Stimulated activated CD4-positive, alpha-beta T cell treated with anti-CD3 and anti-CD28 coated beads, TNF-alpha, amount 100 ng/mL, for 4 hours (primary cell): ENCODE measurements around the gene RHOT2.

Experiments used
- DNase-seq, 3 experiments: peaks; one replicate each; pipeline ENCODE4 v3.0.0-alpha.2; 2020; ENCODE audit warnings: low read depth in 3 of 3

RHOT2 gene

DNA sequence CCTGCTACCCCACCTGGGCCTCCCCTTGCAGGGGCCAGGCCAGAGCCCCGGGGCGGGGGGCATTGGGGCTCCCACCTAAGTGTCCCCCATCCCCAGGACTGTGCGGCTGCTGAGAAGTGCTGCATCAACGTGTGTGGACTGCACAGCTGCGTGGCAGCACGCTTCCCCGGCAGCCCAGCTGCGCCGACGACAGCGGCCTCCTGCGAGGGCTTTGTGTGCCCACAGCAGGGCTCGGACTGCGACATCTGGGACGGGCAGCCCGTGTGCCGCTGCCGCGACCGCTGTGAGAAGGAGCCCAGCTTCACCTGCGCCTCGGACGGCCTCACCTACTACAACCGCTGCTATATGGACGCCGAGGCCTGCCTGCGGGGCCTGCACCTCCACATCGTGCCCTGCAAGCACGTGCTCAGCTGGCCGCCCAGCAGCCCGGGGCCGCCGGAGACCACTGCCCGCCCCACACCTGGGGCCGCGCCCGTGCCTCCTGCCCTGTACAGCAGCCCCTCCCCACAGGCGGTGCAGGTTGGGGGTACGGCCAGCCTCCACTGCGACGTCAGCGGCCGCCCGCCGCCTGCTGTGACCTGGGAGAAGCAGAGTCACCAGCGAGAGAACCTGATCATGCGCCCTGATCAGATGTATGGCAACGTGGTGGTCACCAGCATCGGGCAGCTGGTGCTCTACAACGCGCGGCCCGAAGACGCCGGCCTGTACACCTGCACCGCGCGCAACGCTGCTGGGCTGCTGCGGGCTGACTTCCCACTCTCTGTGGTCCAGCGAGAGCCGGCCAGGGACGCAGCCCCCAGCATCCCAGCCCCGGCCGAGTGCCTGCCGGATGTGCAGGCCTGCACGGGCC is 35.2 kb upstream of the RHOT2 start:
- DNase-seq, result no peak

DNA sequence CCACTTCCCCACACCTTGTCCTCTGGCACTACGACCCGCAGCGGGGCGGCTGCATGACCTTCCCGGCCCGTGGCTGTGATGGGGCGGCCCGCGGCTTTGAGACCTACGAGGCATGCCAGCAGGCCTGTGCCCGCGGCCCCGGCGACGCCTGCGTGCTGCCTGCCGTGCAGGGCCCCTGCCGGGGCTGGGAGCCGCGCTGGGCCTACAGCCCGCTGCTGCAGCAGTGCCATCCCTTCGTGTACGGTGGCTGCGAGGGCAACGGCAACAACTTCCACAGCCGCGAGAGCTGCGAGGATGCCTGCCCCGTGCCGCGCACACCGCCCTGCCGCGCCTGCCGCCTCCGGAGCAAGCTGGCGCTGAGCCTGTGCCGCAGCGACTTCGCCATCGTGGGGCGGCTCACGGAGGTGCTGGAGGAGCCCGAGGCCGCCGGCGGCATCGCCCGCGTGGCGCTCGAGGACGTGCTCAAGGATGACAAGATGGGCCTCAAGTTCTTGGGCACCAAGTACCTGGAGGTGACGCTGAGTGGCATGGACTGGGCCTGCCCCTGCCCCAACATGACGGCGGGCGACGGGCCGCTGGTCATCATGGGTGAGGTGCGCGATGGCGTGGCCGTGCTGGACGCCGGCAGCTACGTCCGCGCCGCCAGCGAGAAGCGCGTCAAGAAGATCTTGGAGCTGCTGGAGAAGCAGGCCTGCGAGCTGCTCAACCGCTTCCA is 34.4 kb upstream of the RHOT2 start:
- no peak for DNase-seq

DNA sequence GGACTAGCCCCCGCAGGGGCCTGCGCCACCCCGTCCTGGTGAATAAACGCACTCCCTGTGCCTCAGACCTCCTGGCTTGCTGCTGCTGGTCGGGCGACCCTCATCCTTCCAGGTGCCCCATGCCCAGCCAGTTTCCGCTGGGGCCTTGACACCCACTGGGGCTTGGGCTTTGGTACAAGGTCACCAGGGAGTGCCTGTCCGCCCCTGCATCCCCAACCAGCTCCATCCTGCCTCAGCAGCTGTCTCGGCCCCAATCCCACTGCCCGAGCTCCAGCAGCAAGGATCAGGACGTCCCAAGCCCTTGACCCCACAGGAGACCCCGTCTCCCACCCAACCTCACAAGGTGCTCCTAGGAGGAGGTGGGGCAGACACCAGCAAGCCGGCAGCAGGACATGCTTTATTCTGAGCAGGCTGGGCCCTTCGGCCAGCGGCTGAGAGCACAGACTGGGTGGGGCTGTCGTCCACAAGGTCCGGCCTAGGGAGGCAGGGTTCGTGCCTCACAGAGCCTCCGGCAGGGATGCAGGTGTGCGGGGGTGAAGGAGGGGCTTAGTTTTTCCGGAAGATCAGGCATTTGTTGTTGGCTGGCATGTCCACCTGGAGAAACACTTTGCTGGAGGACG is 33.8 kb upstream of the RHOT2 start:
- no peak for DNase-seq

DNA sequence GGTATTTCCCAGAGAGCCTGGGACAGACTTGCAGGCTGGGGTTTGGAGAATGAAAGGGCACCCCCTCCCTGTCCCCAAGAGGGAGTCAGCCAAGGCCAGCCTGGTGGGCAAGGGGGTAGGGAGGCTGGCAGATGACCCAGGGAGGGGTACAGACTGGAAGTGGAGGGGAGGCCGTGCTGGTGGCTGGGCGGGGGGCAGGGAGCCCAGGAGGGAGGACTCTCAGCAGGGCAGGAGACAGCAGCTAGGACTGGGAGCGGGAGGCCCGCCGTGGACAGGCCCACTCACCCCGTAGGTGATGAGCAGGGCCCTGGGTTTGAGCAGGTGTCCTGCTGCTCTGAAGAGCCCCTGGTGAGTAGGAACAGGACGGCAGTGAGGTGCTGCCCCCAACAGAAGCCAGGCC is 32.9 kb upstream of the RHOT2 start:
- DNase-seq, result no peak

DNA sequence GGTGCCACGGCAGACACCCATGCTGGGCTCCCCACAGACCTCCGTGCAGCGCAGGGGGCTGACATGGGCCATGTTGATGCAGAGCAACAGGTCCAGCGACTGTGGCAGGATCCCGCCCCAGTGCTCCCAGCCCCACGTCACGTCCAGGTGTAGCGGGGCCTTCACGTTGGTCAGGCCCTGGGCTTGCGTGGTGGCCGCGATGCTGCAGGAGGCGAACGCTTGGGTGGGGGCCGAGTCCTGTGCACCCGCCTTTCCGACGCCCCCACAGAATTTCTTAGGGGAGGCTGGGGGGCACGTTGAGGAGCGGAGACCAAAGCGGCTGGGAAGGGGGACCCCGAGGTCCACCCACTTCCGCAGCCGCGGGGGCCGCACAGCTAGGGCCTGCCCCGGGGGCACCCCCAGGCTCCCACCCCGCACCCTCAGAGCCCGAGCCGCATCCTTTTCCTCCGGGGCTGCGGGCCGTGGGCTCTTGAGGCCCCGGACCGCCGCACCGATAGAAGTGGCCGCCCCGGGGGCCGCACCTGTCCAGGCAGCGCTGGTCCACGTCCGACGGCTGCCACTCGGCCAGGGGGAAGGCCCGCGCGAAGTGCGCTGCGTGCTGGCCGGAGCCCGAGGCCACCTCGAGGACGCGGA is 32.2 kb upstream of the RHOT2 start:
- DNase-seq, result no peak

DNA sequence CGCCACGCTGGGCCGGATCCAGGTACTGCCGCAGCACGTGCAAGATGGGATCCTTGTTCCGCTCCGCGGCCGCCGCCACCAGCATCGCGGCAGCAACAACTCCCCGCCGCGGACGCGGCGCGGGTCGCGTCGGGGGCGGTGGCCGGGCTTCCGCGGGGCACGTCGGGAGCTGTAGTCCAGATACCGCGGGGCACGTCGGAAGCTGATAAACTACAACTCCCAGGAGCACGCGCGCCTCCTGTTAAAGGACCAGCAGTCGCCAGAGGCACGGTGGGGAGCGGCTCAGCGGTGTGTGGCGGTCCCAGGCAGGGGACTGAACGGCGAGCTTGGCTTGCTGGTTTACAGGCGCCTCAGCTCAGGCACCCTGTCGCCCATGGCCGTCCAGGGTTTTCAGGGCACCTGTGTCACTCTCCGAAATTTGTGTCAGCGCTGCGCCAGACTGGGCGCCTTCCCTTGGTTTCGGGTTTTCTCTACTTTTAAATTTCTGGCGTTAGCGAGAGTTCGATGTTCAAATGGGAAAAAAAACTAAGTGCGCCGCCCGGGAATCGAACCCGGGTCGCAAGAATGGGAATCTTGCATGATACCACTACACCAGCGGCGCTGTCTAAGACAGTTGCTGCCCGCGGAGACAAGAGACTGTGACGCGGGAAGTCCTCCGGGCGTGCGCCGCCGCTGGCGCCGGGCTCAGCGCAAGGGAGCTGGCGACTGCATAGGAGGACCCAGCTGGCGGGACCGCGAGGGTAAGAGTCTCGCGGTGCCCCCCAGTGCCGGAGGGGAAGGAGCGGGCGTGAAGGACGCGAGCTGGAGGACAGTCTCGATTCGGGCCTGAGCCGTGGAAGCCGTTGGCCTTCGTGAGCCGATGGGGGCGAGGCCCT is 31.5 kb upstream of the RHOT2 start, which contains the start of gene METTL26:
Gene METTL26 (minus strand): TSS at position 100 of the 875 bp plus-strand sequence. CDS start 15 bp downstream, at position 85.
- peak; percentile 84 to 95 (median 87) for DNase-seq

DNA sequence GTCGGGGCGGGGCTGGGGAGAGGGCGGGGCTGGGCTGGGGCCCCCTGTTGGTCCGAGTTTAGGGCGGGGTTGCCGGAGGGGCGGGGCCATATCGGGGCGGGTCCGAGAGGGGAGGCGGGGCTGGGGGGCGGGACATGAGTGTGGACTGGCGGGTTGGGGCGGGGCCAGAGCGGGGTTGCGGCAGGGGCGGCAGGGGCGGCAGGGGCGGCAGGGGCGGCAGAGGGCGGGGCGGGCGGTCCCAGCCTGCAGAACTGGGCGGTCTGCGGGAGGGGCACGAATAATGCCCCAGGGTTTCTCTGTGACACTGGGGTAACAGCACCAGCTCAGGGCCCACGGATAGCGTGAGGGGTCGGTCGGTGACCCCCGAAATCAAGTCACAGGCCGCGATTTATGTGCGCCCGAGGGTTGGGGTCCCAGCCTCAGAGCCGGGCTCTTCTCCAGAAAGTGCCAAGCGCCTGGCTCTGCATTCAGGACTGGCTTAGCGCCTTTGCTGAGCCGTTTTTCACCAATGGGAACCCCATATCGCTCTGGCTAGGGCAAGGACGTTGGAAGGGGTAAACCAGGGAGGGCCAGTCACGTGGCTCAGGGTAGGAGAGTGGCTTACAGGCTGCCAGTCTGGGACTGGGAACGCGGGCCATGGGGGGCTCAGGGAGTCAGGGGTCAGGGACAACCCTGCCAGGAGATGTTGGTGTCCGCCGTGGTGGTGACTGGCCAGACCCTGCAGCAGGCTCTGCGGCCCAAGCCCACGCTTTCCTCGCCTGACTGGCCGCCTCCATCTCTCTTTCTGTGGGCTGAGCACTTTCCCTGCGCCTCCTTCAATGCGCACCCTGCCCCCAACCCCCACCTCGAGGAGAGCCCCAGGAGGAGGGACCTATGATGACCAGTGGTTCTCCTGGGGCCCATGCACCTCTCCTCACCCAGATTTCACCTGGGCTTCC is 30.6 kb upstream of the RHOT2 start:
- DNase-seq, result peak in 2 of 3 experiments; percentile 77 to 85

DNA sequence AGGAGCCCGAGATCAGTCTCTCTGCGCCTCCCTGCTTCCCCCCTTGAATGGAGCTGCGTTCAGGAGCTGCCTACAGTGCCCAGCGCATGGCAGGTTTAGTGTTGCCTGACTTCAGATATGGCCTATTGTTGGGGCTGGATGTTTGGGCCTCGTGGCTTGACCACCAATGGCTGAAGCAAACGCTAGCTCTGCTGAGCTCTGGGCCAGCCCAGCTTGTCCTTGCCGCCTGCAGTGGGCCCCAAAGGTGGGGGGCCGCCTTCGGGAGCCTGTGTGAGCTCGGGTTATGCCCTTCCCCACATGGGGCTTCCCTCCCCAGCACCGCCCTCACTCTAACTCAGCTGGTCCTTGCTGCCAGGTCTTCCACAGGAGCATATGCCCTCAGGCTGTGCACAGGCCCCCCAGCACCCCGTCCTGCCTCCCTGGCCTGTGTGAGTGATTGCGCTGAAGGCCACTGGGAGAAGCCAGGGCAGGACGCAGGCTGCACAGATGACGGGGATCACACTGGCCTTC is 29.8 kb upstream of the RHOT2 start:
- no peak for DNase-seq

DNA sequence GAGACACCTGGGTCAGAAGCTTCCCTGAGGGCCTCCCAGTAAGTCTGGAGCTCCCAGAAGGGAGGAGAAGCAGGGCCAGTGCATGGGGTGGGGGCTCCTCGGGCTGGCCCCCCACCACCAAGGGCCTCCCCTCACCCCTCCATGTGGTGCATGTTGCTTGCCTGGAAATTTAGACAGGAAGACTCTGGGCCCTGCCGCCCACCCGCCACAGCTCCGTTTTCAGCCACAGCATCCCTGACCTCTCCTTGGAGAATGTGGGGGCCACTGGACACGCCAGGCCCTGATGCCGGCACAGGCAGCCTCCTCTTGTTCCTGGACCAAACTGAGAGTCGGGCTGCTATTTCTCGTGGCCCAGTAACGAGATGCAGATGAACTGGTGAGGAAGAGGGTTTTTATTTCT is 29.1 kb upstream of the RHOT2 start:
- DNase-seq, result no peak

DNA sequence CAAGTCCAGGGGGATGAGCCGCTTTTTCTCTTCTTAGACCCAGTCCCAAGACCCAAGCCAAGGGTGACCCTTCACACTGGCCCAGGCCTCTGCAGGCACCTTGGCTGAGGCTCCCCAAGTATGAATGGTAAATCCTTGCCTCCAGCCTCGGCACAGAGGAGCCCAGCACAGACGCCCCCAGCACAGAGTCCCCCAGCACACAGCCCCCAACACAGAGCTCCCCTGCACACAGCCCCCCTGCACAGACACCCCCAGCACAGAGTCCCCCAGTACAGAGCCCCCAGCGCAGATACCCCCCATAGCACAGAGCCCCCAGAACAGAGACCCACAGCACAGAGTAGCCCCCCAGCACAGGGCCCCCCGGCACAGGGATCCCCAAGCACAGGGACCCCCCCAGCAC is 27.3 kb upstream of the RHOT2 start:
- no peak for DNase-seq

DNA sequence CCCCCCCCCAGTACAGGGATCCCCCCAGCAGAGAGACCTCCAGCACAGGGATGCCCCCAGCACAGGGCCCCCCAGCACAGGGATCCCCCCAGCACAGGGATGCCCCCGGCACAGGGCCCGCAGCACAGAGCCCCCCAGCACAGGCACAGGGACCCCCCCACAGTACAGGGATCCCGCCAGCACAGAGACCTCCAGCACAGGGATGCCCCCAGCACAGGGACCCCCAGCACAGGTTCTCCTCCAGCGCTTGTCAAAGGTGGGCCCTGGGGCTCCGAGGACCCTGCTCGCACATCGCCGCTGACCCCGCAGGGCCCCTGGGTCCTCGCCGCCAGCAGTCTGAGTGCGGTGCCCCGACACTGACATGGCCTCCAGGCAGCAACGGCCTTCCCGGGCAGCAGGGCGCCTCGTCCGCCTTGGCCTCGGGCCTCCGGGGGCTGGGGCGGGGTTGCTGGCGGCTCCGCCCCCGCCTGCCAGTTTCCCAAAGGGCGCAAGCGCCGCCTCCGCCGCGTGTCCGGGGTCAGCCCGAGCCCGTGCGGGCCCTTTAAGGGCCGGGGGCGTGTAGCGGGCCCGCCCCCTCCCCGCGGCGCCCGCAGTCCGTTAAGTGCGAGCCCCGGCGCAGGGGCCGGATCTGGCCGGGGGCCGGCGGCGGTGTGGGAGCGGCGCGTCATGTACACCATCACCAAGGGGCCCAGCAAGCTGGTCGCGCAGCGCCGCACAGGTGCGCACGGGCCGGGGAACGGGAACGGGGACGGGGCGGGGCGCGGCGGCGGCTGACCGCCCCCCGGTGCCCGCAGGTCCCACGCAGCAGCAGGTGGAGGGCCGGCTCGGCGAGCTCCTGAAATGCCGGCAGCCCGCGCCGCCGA is 26.4 kb upstream of the RHOT2 start, which contains the start of gene MCRIP2:
Gene MCRIP2 (plus strand): TSS at position 503 of the 863 bp plus-strand sequence. CDS start 164 bp downstream, at position 667.
- DNase-seq, result peak; percentile 34 to 70 (median 48)

DNA sequence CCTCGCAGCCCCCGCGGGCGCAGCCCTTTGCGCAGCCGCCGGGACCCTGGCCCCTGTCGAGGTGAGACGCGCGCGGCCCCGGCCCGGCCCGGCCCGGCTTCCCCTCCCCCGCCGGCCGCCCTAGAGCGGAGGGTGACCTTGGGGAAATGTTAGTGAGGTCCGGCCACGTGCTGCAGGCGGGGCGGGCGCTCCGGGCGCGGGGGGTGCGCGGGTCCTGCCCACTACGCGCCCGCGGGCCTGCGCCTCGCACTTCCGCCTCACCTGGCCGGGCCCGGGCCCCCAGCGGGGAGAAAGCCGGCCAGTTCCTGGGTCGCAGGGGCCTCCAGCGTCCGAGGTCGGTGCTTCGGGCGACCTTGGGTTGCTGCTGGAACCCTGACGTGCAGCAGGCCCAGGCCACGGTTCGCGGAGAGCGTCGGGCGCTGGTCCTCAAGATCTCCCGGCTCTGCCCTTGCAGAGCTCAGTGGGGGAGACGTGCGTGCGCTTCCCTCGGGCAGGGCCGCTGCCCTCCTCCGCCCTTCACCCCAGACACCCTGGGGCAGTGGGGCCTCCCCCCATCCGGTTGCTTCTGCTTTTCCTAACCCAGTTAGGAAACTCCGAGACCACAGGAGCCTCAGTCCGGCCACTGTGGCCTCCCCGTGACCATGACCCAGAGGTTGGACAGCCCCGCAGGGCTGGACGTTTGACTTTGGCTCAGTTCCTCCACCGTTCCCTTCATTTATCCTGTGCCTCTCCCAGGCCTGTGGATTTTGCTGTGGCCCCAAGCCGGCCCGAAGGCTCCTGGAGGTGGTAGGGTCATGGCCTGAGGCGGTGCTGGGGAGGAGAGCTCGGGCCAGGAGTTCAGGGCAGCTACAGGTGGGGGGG is 25.5 kb upstream of the RHOT2 start:
- peak in 1 of 3 experiments; percentile 38 for DNase-seq

DNA sequence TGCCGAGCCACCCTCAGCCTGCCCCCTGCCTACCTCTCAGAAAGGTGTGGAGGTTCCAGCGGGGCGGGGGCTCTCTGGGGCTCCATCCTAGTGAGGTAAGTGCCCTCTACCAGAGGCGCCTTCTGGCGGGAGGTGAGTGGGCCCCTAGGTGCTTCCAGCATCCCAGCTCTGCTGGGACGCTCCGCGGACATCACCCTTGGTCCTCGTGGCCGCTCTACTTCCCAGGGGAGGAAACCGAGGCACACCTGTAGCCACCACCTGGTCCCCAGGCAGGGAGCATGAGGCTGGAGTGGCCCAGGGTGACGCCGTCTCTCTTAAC is 24.9 kb upstream of the RHOT2 start:
- no peak for DNase-seq

DNA sequence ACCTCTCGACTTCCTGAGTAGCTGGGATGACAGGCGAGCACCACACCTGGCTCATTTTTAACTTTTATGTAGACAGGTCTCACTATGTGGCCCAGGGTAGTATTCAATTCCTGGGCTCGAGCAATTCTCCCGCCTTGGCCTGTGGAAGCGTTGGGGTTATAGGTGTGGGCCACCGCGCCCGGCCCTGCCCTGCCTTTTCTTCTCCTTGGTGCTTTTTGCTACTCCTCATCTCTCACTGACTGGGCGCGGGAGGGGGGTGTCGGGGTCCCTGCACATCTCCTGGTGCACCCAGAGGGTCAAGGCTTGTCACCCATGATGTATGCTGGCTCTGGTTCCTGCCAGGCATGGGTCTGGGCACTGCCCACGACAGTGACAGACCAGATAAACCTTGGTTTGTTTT is 23.4 kb upstream of the RHOT2 start:
- DNase-seq, result no peak

DNA sequence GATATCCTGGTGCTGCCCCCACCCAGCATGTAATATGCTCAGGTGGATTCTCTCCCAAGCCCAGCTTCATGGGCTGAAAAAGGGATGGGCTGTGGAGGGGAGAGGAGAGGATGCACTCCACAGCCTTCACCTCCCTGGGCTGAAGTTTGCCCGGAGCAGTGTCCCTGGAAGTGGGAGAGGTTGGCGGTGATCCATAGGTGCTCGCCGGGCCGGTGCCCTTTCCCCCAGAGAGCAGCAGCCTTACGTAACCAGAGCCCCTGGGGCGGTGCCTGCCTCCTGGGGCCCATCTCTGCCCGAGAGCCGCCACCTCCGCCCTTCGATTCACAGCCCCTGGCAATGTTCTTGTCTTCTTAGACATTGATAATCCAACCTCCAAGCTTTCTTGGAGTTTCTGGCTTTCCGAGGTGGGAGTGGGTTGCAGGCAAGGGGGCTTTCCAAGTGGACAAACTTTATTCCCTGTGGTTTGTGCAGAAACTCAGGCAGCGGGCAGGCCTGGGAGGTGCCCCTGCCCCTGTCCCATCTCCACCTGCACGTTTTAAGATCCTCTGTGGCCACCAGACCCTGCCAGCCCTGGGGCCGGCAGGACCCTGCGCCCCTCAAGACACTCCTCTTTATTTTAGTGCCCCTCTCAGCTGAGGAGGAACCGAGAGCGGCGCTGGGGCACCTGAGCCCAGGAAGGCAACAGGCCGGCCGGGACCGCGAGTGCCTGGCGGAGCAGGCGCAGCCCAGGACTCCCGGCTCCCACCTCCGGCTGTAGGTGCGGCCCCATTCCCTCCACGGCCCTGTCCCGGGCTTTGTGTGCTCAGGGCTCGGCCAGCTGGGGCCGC is 21.9 kb upstream of the RHOT2 start:
- no peak for DNase-seq

DNA sequence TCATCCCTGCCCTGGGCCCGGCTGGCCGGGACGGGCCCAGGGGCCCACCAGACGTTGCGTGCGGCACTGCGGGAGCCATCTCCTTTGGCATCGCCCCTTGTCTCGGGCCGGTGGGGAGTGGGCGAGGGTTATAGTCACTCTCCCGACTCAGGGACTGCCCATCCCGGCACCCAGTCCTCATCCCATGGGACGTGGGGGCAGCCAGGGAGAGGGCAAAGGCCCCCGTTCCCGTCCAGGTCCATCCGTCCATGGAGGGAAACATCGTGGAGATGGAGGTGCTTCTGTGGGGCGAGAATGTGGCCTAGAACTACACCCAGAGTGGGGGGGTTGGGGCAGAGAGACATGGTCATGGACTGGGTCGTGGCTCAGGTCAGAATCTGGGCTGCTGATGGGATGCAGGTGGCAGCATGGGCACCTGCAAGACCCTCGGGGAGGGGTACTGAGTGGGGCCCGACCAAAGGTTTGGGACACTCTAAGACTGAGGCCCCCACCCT is 21.2 kb upstream of the RHOT2 start:
- no peak for DNase-seq
